H9 (cell line): ENCODE results near the gene VPS39. TPM values are rescaled to one million over a fixed set of nuclear protein-coding genes. Genes with fewer than 3 reads are reported as not detected.
A peak's percentile ranks its signal among the peaks of the same experiment; 100 is the strongest.

Experiments
- DNase-seq: peaks from one replicate; pipeline ENCODE4 v3.0.0-alpha.2; 2017
- H2AFZ ChIP-seq: one replicate; pipeline ENCODE4 v1.6.1; 2013; ENCODE audit warnings: mild to moderate bottlenecking, low read length, control low read depth, moderate library complexity
- H2AK5ac ChIP-seq: 2 replicates; pipeline ENCODE4 v1.6.1; 2013; ENCODE audit warnings: low read length, control low read depth, mixed read lengths; ENCODE audit not compliant: insufficient read length
- H2BK120ac ChIP-seq: one replicate; pipeline ENCODE4 v1.6.1; 2013; ENCODE audit warnings: low read depth, mild to moderate bottlenecking, low read length, control low read depth, inconsistent platforms; ENCODE audit not compliant: poor library complexity, severe bottlenecking
- H2BK12ac ChIP-seq: 2 replicates; pipeline ENCODE4 v1.6.1; 2013; ENCODE audit warnings: low read length, control low read depth, mixed read lengths, low read depth; ENCODE audit not compliant: insufficient read length
- H2BK15ac ChIP-seq: 2 replicates; pipeline ENCODE4 v1.6.1; 2013; ENCODE audit warnings: low read depth, low read length, control low read depth
- H2BK20ac ChIP-seq: one replicate; pipeline ENCODE4 v1.6.1; 2013; ENCODE audit warnings: low read depth, mild to moderate bottlenecking, low read length, control low read depth, inconsistent platforms; ENCODE audit not compliant: poor library complexity, severe bottlenecking
- H2BK5ac ChIP-seq: 2 replicates; pipeline ENCODE4 v1.6.1; 2013; ENCODE audit warnings: low read length, control low read depth, mixed read lengths; ENCODE audit not compliant: insufficient read length
- H3K14ac ChIP-seq: 2 replicates; pipeline ENCODE4 v1.6.1; 2013; ENCODE audit warnings: low read length, control low read depth; ENCODE audit not compliant: insufficient read depth
- H3K18ac ChIP-seq: 2 replicates; pipeline ENCODE4 v1.6.1; 2013; ENCODE audit warnings: low read depth, mild to moderate bottlenecking, mixed read lengths, low read length, control low read depth; ENCODE audit not compliant: insufficient read length
- H3K23ac ChIP-seq: 2 replicates; pipeline ENCODE4 v1.6.1; 2013; ENCODE audit warnings: low read length, control low read depth, mixed read lengths, low read depth; ENCODE audit not compliant: insufficient read length
- H3K23me2 ChIP-seq: 2 replicates; pipeline ENCODE4 v1.6.1; 2013; ENCODE audit warnings: low read depth, mild to moderate bottlenecking, mixed read lengths, low read length, control low read depth; ENCODE audit not compliant: insufficient read length, poor library complexity, severe bottlenecking
- H3K27ac ChIP-seq: 2 replicates; pipeline ENCODE4 v1.5.1; 2013; ENCODE audit warnings: low read length, control low read depth, mixed read lengths, low read depth; ENCODE audit not compliant: insufficient read length
- H3K27me3 ChIP-seq: 2 replicates; pipeline ENCODE4 v1.6.1; 2013; ENCODE audit warnings: low read length, control low read depth, inconsistent platforms; ENCODE audit not compliant: insufficient read depth
- H3K4ac ChIP-seq: 2 replicates; pipeline ENCODE4 v1.6.1; 2013; ENCODE audit warnings: low read depth, mild to moderate bottlenecking, control low read depth, inconsistent platforms, low read length, moderate library complexity
- H3K4me1 ChIP-seq: 2 replicates; pipeline ENCODE4 v1.6.1; 2013; ENCODE audit warnings: low read length, control low read depth, inconsistent platforms; ENCODE audit not compliant: insufficient read depth
- H3K4me2 ChIP-seq: 2 replicates; pipeline ENCODE4 v1.6.1; 2013; ENCODE audit warnings: low read length, control low read depth, mixed read lengths; ENCODE audit not compliant: insufficient read length, insufficient read depth
- H3K56ac ChIP-seq: 2 replicates; pipeline ENCODE4 v1.6.1; 2013; ENCODE audit warnings: low read depth, mild to moderate bottlenecking, mixed read lengths, low read length, control low read depth; ENCODE audit not compliant: insufficient read length
- H3K79me1 ChIP-seq: 2 replicates; pipeline ENCODE4 v1.6.1; 2013; ENCODE audit warnings: low read depth, mild to moderate bottlenecking, moderate library complexity, low read length, control low read depth, inconsistent platforms; ENCODE audit not compliant: insufficient read depth, poor library complexity, severe bottlenecking
- H3K79me2 ChIP-seq: 2 replicates; pipeline ENCODE4 v1.6.1; 2013; ENCODE audit warnings: low read length, control low read depth, inconsistent platforms; ENCODE audit not compliant: insufficient read depth
- H3K9ac ChIP-seq: 2 replicates; pipeline ENCODE4 v1.6.1; 2013; ENCODE audit warnings: low read length, control low read depth, mixed read lengths; ENCODE audit not compliant: insufficient read length; ENCODE audit errors: extremely low read depth
- H3K9me3 ChIP-seq: one replicate; pipeline ENCODE4 v1.6.1; 2013; ENCODE audit warnings: low read depth, low read length, inconsistent platforms; ENCODE audit not compliant: control insufficient read depth
- H3T11ph ChIP-seq: one replicate; pipeline ENCODE4 v1.6.1; 2013; ENCODE audit warnings: mild to moderate bottlenecking, low read length, control low read depth, inconsistent platforms
- H4K20me1 ChIP-seq: one replicate; pipeline ENCODE4 v1.6.1; 2013; ENCODE audit not compliant: control insufficient read depth, insufficient read length, insufficient read depth
- H4K5ac ChIP-seq: 2 replicates; pipeline ENCODE4 v1.6.1; 2013; ENCODE audit warnings: low read depth, mild to moderate bottlenecking, mixed read lengths, low read length, control low read depth; ENCODE audit not compliant: insufficient read length
- H4K8ac ChIP-seq: replicated peaks from 2 replicates; pipeline ENCODE4 v1.6.1; 2013; ENCODE audit warnings: low read length, control low read depth, mixed read lengths, low read depth; ENCODE audit not compliant: insufficient read length
- H4K91ac ChIP-seq: 2 replicates; pipeline ENCODE4 v1.6.1; 2013; ENCODE audit warnings: low read depth, mild to moderate bottlenecking, moderate library complexity, mixed read lengths, low read length, control low read depth; ENCODE audit not compliant: insufficient read length
- H3K27ac Mint-ChIP-seq, 3 experiments: 2 replicates in 2 of 3; 3 replicates in 1 of 3; pipeline ENCODE4 v1.8.0; 2020 to 2021; ENCODE audit warnings: mixed read lengths in 3 of 3, mild to moderate bottlenecking in 1 of 3, moderate library complexity in 1 of 3
- H3K27me3 Mint-ChIP-seq: 2 replicates; pipeline ENCODE4 v1.8.0; 2021; ENCODE audit warnings: low read depth, mild to moderate bottlenecking, moderate library complexity, mixed read lengths
- H3K36me3 Mint-ChIP-seq, 3 experiments: 2 replicates in 2 of 3; 3 replicates in 1 of 3; pipeline ENCODE4 v1.8.0; 2020 to 2021; ENCODE audit warnings: low read depth in 3 of 3, mixed read lengths in 3 of 3; ENCODE audit not compliant: insufficient read depth in 1 of 3
- H3K4me1 Mint-ChIP-seq, 2 experiments: 2 replicates each; pipeline ENCODE4 v1.8.0; 2020; ENCODE audit warnings: mixed read lengths in 2 of 2
- H3K4me3 Mint-ChIP-seq, 2 experiments: 2 replicates in 1 of 2; 3 replicates in 1 of 2; pipeline ENCODE4 v1.8.0; 2020 to 2021; ENCODE audit warnings: mild to moderate bottlenecking in 2 of 2, mixed read lengths in 2 of 2, moderate library complexity in 1 of 2
- H3K9me3 Mint-ChIP-seq, 2 experiments: 2 replicates in 1 of 2; 3 replicates in 1 of 2; pipeline ENCODE4 v1.8.0; 2020; ENCODE audit warnings: mild to moderate bottlenecking in 2 of 2, mixed read lengths in 2 of 2, moderate library complexity in 1 of 2
- WGBS: extraction: QIAGEN DNeasy Blood & Tissue Kit; methylation state at CpG from one replicate; pipeline ENCODE4 v1.1.7; 2013; ENCODE audit warnings: missing lambda C conversion rate, low lambda C conversion rate, mixed read lengths; ENCODE audit not compliant: insufficient read length; ENCODE audit errors: extremely low coverage; 5-methylcytosine and 5-hydroxymethylcytosine counted together
- total RNA-seq: library from RNA; stranded (reverse); gene quantifications from 2 replicates; pipeline ENCODE4 v1.2.1, GENCODE V29; 2021
- TF ChIP-seq, protein P1 (sequence below): fragments of 200-600 bp; sonication (generic); conservative IDR thresholded peaks from 3 replicates; pipeline ENCODE4 v1.8.0; 2021; ENCODE audit warnings: antibody characterized with exemption, mild to moderate bottlenecking

VPS39 gene
- total RNA-seq, 1 experiment from 2014 or later = 48.6 TPM

DNA sequence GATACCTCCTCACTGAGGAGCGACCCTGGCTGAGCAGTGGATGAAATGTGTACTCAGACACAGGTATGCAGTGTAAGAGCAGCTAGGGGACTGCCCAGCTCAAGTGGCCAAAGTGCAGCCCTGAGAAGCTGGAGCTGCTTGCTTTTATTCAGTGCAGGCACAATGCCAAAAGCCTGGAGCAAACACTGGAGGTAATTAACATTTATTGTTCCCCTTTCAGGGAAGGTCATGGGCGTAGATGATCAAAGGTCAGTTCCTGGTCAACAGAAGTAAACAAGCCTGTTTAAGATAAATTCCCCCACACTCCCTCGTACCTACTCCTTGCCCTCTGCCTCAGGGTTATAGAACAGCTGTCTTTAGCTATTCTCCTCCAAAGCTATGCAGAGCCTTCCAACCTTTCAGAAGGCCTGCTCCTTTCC lies 69.1 kb downstream of the VPS39 start:
- Histone ChIP-seq H4K91ac (no peak overlapping the region), H3K4me1 (no peaks in the 10 kb centered on the region), H2BK5ac (no peak overlapping the region), H3K27ac (no peak overlapping the region), H3K27me3 (no peaks in the 10 kb centered on the region), H3T11ph (no peak overlapping the region), H2AK5ac (no peak overlapping the region), H3K23ac (no peak overlapping the region), H3K79me1 (no peaks in the 10 kb centered on the region), H2BK12ac (no peak overlapping the region), H4K8ac (no peak overlapping the region), H3K18ac (no peak overlapping the region), H3K23me2 (no peaks in the 10 kb centered on the region), H3K9ac (no peak overlapping the region), H3K4ac (no peak overlapping the region), H2BK120ac (no peak overlapping the region), H3K56ac (no peak overlapping the region), H3K79me2 (no peaks in the 10 kb centered on the region), H2BK15ac (no peak overlapping the region), H3K4me2 (no peak overlapping the region), H3K9me3 (no peaks in the 10 kb centered on the region), H4K5ac (no peak overlapping the region), H3K14ac (no peak overlapping the region), H2BK20ac (no peak overlapping the region), H2AFZ (no peak overlapping the region), H4K20me1 (no peaks in the 10 kb centered on the region)
- Mint-ChIP-seq H3K4me3 (no peak overlapping the region), H3K27ac (no peak overlapping the region), H3K9me3 (peaks cover 9 to 11% of the 10 kb centered on the region in 2 experiments), H3K36me3 (peaks cover 0 to 2% (median 0%) of the 10 kb centered on the region in 3 experiments; a peak in 1 of 7 replicates), H3K4me1 (peaks cover 0 to 1% of the 10 kb centered on the region in 2 experiments; a peak in 2 of 4 replicates), H3K27me3 (peaks cover 5% of the 10 kb centered on the region; the same call in 1 of the 2 replicates)
- TF ChIP-seq, protein P1, sequence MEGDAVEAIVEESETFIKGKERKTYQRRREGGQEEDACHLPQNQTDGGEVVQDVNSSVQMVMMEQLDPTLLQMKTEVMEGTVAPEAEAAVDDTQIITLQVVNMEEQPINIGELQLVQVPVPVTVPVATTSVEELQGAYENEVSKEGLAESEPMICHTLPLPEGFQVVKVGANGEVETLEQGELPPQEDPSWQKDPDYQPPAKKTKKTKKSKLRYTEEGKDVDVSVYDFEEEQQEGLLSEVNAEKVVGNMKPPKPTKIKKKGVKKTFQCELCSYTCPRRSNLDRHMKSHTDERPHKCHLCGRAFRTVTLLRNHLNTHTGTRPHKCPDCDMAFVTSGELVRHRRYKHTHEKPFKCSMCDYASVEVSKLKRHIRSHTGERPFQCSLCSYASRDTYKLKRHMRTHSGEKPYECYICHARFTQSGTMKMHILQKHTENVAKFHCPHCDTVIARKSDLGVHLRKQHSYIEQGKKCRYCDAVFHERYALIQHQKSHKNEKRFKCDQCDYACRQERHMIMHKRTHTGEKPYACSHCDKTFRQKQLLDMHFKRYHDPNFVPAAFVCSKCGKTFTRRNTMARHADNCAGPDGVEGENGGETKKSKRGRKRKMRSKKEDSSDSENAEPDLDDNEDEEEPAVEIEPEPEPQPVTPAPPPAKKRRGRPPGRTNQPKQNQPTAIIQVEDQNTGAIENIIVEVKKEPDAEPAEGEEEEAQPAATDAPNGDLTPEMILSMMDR = no peak
- DNase-seq = peak; percentile 25
- WGBS = no CpG with 5 or more reads among the region's 3 CpGs
